NB4 (cell line): ENCODE measurements around the gene SLF2.

ENCODE experiments used
- DNase-seq: peaks from one replicate; pipeline ENCODE4 v3.0.0; 2010; ENCODE audit warnings: low read depth
- H3K4me3 ChIP-seq: one replicate; pipeline ENCODE4 v1.5.1; 2011; ENCODE audit warnings: mild to moderate bottlenecking, low read depth, low read length, moderate library complexity
- CTCF ChIP-seq: IDR thresholded peaks from one replicate; pipeline ENCODE4 v1.5.1; 2012; ENCODE audit warnings: low read depth, low read length
- MAX ChIP-seq: IDR thresholded peaks from 2 replicates; pipeline ENCODE4 v1.6.1; 2011; ENCODE audit warnings: low read depth, low read length
- MYC ChIP-seq: IDR thresholded peaks from 2 replicates; pipeline ENCODE4 v1.6.1; 2011; ENCODE audit warnings: low read depth, low read length
- POLR2A ChIP-seq: IDR thresholded peaks from 2 replicates; pipeline ENCODE4 v1.6.1; 2011; ENCODE audit warnings: mild to moderate bottlenecking; ENCODE audit not compliant: insufficient read length; ENCODE audit errors: extremely low read depth

Gene SLF2

GRCh38 chr10:100986623-100986951 is 73.8 kb downstream of the SLF2 start:
- peak overlapping the region; percentile 100 for H3K4me3 ChIP-seq
- TF ChIP-seq CTCF (no peak), MAX (no peak), MYC (no peak), POLR2A (no peak)
- no peak for DNase-seq

GRCh38 chr10:100986952-100987684 is 74.4 kb downstream of the SLF2 start, which contains the start of the genes MRPL43 and TWNK:
TSS of gene MRPL43 (minus strand) at chr10:100987497. CDS start at chr10:100987443, 54 bp downstream.
TSS of gene TWNK (plus strand) at chr10:100987543. CDS start at chr10:100988211, 668 bp downstream.
- TF ChIP-seq MYC: peak; percentile 100
- peak; percentile 85 for TF ChIP-seq POLR2A
- TF ChIP-seq MAX: peak; percentile 97
- no peak for TF ChIP-seq CTCF
- peak; percentile 91 for DNase-seq
- H3K4me3 ChIP-seq: peak within 1 kb of the TSS; percentile 100

GRCh38 chr10:100987685-100988049 is 74.9 kb downstream of the SLF2 start:
- TF ChIP-seq MYC (no peak), POLR2A (no peak), CTCF (no peak), MAX (no peak)
- H3K4me3 ChIP-seq: peak overlapping the region; percentile 100
- DNase-seq: no peak

- TF ChIP-seq MAX (no peak), CTCF (no peak), POLR2A (no peak), MYC (no peak)
- DNase-seq: no peak
These were observed 75.4 kb downstream of the SLF2 start for GRCh38 chr10:100988166-100988565.

GRCh38 chr10:100989088-100989487 is 76.3 kb downstream of the SLF2 start:
- TF ChIP-seq MYC (no peak), MAX (no peak), POLR2A (no peak), CTCF (no peak)
- DNase-seq: no peak
- H3K4me3 ChIP-seq: peak overlapping the region; percentile 100

More at GRCh38 chr10:100988166-100988565, 75.4 kb downstream of the SLF2 start:
- H3K4me3 ChIP-seq: peak overlapping the region; percentile 100
